Measurements from ENCODE around the gene NF2. TPM values are rescaled to one million over a fixed set of nuclear protein-coding genes. Genes with fewer than 3 reads are reported as not detected.

NF2 gene
- total RNA-seq, 1 donor from 2014 or later: 73.0 TPM

GRCh38 chr22:29658176-29658575, 54.7 kb downstream of the NF2 start:
- Mint-ChIP-seq H3K9me3 (ENCODE audit: low read depth) (no peaks in the 10 kb centered on the region), H3K4me1 (ENCODE audit: low read depth) (peaks cover 10% of the 10 kb centered on the region), H3K4me3 (ENCODE audit: unreplicated experiment) (no peak overlapping the region), H3K27ac (ENCODE audit: unreplicated experiment) (no peak overlapping the region), H3K27me3 (ENCODE audit: low read depth) (no peaks in the 10 kb centered on the region), H3K36me3 (ENCODE audit: low read depth) (peaks cover 9% of the 10 kb centered on the region)
- no peak for TF ChIP-seq CTCF (IDR thresholded peaks at IDR 0.05)
- no peak for DNase-seq (ENCODE audit: low spot score)

- H3K36me3 Mint-ChIP-seq (ENCODE audit: low read depth): peaks cover 17% of the 10 kb centered on the region
- H3K4me3 Mint-ChIP-seq (ENCODE audit: unreplicated experiment): no peak overlapping the region
- H3K27me3 Mint-ChIP-seq (ENCODE audit: low read depth): no peaks in the 10 kb centered on the region
- peaks cover 14% of the 10 kb centered on the region for H3K4me1 Mint-ChIP-seq (ENCODE audit: low read depth)
- no peak for DNase-seq (ENCODE audit: low spot score)
- TF ChIP-seq CTCF (IDR thresholded peaks at IDR 0.05): no peak
- no peaks in the 10 kb centered on the region for H3K9me3 Mint-ChIP-seq (ENCODE audit: low read depth)
- H3K27ac Mint-ChIP-seq (ENCODE audit: unreplicated experiment): no peak overlapping the region
Observed at GRCh38 chr22:29660021-29660420, 56.6 kb downstream of the NF2 start.

- peak overlapping the region; percentile 75 for H3K27ac Mint-ChIP-seq (ENCODE audit: unreplicated experiment)
Observed at GRCh38 chr22:29661336-29661735, 57.9 kb downstream of the NF2 start.

GRCh38 chr22:29663180-29663821, 59.9 kb downstream of the NF2 start:
- Mint-ChIP-seq H3K4me1 (ENCODE audit: low read depth) (peaks cover 14% of the 10 kb centered on the region), H3K4me3 (ENCODE audit: unreplicated experiment) (no peak overlapping the region), H3K27me3 (ENCODE audit: low read depth) (no peaks in the 10 kb centered on the region), H3K9me3 (ENCODE audit: low read depth) (no peaks in the 10 kb centered on the region), H3K36me3 (ENCODE audit: low read depth) (peaks cover 21% of the 10 kb centered on the region), H3K27ac (ENCODE audit: unreplicated experiment) (no peak overlapping the region)
- no peak for TF ChIP-seq CTCF (IDR thresholded peaks at IDR 0.05)
- no peak for DNase-seq (ENCODE audit: low spot score)

More at GRCh38 chr22:29661336-29661735, 57.9 kb downstream of the NF2 start:
- TF ChIP-seq CTCF (IDR thresholded peaks at IDR 0.05): no peak
- Mint-ChIP-seq H3K27me3 (ENCODE audit: low read depth) (no peaks in the 10 kb centered on the region), H3K4me1 (ENCODE audit: low read depth) (peaks cover 14% of the 10 kb centered on the region), H3K9me3 (ENCODE audit: low read depth) (no peaks in the 10 kb centered on the region), H3K4me3 (ENCODE audit: unreplicated experiment) (no peak overlapping the region), H3K36me3 (ENCODE audit: low read depth) (peaks cover 16% of the 10 kb centered on the region)
- DNase-seq (ENCODE audit: low spot score): no peak

GRCh38 chr22:29665486-29665885, 62.1 kb downstream of the NF2 start:
- Mint-ChIP-seq H3K4me3 (ENCODE audit: unreplicated experiment) (no peak overlapping the region), H3K36me3 (ENCODE audit: low read depth) (peaks cover 26% of the 10 kb centered on the region), H3K9me3 (ENCODE audit: low read depth) (no peaks in the 10 kb centered on the region), H3K27me3 (ENCODE audit: low read depth) (no peaks in the 10 kb centered on the region), H3K4me1 (ENCODE audit: low read depth) (peaks cover 14% of the 10 kb centered on the region), H3K27ac (ENCODE audit: unreplicated experiment) (no peak overlapping the region)
- DNase-seq (ENCODE audit: low spot score): no peak
- no peak for TF ChIP-seq CTCF (IDR thresholded peaks at IDR 0.05)

Measured in chondrocyte (in vitro differentiated cells).